IPS-18c (cell line): ENCODE data around the gene BIRC5.

Source experiments
- H3K4me3 ChIP-seq: 2 replicates; pipeline ENCODE4 v1.7.0; 2013; ENCODE audit warnings: low read depth, mild to moderate bottlenecking, low read length, moderate library complexity; ENCODE audit not compliant: insufficient read depth
- H3K9me3 ChIP-seq: one replicate; pipeline ENCODE4 v1.6.1; 2013; ENCODE audit warnings: mild to moderate bottlenecking, low read length, moderate library complexity; ENCODE audit not compliant: control insufficient read depth, insufficient read depth

Gene BIRC5

DNA sequence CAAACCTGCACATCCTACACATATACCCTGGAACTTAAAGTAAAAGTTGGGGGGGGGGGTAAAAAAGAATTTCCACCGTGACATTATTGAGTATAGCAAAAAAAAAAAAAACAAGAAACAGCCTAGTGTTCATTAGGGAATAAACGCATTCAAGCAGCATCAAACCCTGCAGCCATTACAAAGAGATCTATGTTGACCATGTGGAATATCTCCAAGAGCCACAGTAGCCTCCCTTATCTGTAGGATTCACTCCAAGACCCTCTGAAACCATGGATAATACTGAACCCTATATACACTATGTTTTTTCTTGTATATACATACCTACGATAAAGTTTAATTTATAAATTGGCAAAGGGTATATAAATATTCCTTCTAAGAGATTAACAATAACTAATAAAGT is 5.6 kb upstream of the BIRC5 start:
- Histone ChIP-seq H3K9me3 (no peaks in the 10 kb centered on the region), H3K4me3 (no peak overlapping the region)

- H3K9me3 ChIP-seq = no peaks in the 10 kb centered on the region
- H3K4me3 ChIP-seq = no peak overlapping the region
These were observed 3.9 kb upstream of the BIRC5 start for GRCh38 chr17:78210111-78210510.

DNA sequence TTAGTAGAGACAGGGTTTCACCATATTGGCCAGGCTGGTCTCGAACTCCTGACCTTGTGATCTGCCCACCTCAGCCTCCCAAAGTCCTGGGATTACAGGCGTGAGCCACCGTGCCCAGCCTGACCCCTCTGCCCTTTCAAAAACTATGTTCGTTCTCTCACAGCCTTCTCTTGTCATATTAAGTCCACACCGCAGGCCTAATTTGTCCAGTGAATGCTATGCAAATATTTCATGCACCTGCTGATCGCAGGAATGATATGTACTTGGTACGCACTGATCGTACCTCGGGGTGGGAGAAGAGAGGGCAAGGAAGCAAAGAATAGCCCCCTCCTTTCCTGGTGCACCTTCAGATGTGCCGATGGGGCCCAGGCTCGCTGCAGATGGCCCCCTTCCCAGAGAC is 3.0 kb upstream of the BIRC5 start:
- Histone ChIP-seq H3K4me3 (no peak overlapping the region), H3K9me3 (no peaks in the 10 kb centered on the region)

- Histone ChIP-seq H3K9me3 (no peaks in the 10 kb centered on the region), H3K4me3 (peak overlapping the region; percentile 85)
These were observed 631 bp downstream of the BIRC5 start for GRCh38 chr17:78214706-78215061.

DNA sequence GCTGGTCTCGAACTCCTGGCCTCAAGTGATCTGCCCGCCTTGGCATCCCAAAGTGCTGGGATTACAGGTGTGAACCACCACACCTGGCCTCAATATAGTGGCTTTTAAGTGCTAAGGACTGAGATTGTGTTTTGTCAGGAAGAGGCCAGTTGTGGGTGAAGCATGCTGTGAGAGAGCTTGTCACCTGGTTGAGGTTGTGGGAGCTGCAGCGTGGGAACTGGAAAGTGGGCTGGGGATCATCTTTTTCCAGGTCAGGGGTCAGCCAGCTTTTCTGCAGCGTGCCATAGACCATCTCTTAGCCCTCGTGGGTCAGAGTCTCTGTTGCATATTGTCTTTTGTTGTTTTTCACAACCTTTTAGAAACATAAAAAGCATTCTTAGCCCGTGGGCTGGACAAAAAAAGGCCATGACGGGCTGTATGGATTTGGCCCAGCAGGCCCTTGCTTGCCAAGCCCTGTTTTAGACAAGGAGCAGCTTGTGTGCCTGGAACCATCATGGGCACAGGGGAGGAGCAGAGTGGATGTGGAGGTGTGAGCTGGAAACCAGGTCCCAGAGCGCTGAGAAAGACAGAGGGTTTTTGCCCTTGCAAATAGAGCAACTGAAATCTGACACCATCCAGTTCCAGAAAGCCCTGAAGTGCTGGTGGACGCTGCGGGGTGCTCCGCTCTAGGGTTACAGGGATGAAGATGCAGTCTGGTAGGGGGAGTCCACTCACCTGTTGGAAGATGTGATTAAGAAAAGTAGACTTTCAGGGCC is 5.5 kb downstream of the BIRC5 start:
- Histone ChIP-seq H3K9me3 (no peaks in the 10 kb centered on the region), H3K4me3 (no peak overlapping the region)

DNA sequence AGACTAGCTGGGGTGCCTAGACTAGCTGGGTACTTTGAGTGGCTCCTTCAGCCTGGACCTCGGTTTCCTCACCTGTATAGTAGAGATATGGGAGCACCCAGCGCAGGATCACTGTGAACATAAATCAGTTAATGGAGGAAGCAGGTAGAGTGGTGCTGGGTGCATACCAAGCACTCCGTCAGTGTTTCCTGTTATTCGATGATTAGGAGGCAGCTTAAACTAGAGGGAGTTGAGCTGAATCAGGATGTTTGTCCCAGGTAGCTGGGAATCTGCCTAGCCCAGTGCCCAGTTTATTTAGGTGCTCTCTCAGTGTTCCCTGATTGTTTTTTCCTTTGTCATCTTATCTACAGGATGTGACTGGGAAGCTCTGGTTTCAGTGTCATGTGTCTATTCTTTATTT is 9.0 kb downstream of the BIRC5 start:
- Histone ChIP-seq H3K9me3 (no peaks in the 10 kb centered on the region), H3K4me3 (no peak overlapping the region)

DNA sequence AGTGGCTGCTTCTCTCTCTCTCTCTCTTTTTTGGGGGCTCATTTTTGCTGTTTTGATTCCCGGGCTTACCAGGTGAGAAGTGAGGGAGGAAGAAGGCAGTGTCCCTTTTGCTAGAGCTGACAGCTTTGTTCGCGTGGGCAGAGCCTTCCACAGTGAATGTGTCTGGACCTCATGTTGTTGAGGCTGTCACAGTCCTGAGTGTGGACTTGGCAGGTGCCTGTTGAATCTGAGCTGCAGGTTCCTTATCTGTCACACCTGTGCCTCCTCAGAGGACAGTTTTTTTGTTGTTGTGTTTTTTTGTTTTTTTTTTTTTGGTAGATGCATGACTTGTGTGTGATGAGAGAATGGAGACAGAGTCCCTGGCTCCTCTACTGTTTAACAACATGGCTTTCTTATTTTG is 9.7 kb downstream of the BIRC5 start:
- Histone ChIP-seq H3K4me3 (no peak overlapping the region), H3K9me3 (no peaks in the 10 kb centered on the region)

GRCh38 chr17:78224231-78225087 is 10.4 kb downstream of the BIRC5 start:
- Histone ChIP-seq H3K9me3 (no peaks in the 10 kb centered on the region), H3K4me3 (no peak overlapping the region)

DNA sequence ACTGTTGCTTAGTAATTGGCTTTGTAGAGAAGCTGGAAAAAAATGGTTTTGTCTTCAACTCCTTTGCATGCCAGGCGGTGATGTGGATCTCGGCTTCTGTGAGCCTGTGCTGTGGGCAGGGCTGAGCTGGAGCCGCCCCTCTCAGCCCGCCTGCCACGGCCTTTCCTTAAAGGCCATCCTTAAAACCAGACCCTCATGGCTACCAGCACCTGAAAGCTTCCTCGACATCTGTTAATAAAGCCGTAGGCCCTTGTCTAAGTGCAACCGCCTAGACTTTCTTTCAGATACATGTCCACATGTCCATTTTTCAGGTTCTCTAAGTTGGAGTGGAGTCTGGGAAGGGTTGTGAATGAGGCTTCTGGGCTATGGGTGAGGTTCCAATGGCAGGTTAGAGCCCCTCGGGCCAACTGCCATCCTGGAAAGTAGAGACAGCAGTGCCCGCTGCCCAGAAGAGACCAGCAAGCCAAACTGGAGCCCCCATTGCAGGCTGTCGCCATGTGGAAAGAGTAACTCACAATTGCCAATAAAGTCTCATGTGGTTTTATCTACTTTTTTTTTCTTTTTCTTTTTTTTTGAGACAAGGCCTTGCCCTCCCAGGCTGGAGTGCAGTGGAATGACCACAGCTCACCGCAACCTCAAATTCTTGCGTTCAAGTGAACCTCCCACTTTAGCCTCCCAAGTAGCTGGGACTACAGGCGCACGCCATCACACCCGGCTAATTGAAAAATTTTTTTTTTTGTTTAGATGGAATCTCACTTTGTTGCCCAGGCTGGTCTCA is 11.2 kb downstream of the BIRC5 start:
- no peak overlapping the region for H3K4me3 ChIP-seq
- H3K9me3 ChIP-seq = no peaks in the 10 kb centered on the region

- Histone ChIP-seq H3K4me3 (no peak overlapping the region), H3K9me3 (no peaks in the 10 kb centered on the region)
These were observed 12.2 kb downstream of the BIRC5 start for GRCh38 chr17:78226055-78226758.

DNA sequence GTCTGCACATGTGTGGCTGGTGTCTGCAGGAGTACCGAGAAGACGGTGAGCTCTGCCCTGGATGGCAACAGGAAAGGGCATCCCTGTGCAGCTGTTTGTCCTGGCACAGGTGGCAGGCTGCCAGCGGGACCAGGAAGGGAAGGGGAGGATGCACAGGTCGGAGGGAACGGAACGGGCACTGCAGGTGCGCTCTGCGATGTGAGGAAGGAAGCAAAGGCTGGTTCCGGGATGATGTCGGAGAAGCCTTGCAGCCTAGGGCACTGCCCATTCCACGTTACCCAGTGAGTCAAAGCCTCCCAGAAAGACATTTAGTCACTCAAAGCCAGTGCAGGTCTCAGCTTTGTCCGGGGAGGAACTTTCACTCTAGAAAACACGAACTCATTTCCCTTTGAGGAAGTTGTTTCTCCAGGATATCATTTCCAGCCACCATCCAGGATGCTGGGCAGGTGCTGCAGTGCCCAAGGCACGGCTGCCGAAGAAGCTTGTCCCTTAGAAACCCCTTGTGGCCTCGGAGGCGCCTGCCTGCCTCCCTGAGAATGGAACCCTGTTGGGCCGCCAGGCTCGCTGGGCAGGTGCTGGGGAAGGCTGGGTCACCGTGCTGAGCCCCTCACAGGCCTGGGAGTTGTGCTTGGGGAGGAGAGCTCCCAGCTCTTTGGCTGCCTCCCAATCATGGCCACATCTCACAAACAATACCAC is 12.9 kb downstream of the BIRC5 start:
- H3K4me3 ChIP-seq = no peak overlapping the region
- H3K9me3 ChIP-seq = no peaks in the 10 kb centered on the region

DNA sequence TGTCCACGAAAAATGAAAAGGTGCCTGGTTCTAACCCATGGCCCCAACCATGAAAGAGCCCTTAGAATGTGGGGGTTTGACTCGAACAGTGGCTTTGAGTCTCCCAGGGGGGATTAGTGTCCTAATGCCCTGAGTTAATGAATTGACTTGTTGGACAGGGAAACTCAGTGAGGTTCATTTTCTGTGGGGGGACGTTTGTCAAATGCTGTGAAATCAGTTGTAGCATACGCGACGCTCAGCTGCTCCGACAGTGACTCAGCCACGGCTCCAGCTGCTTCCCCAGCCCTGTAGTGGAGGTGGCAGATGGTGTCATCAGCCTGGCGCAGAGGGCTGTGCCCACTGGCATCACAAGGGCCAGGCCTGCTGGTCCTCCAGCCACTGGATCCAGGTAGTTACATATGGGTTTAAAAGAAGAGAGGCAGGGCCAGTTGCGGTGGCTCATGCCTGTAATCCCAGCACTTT is 13.4 kb downstream of the BIRC5 start:
- no peaks in the 10 kb centered on the region for H3K9me3 ChIP-seq
- no peak overlapping the region for H3K4me3 ChIP-seq

DNA sequence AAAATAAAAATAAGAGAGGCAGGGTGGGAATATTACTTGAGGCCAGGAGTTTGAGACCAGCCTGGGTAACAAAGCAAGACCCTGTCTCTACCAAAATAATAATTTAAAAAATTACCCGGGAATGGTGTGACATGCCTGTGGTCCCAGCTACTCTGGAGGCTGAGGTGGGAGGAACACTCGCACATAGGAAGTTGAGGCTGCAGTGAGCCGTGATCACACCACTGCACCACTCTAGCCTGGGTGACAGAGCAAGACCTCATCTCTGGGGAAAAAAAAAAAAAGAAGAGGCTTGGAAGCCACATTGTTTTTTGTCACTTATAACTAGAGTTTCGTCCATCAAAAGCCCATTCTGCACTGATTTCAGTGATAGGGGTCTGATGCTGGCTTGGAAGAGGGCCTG is 14.1 kb downstream of the BIRC5 start:
- no peaks in the 10 kb centered on the region for H3K9me3 ChIP-seq
- no peak overlapping the region for H3K4me3 ChIP-seq

DNA sequence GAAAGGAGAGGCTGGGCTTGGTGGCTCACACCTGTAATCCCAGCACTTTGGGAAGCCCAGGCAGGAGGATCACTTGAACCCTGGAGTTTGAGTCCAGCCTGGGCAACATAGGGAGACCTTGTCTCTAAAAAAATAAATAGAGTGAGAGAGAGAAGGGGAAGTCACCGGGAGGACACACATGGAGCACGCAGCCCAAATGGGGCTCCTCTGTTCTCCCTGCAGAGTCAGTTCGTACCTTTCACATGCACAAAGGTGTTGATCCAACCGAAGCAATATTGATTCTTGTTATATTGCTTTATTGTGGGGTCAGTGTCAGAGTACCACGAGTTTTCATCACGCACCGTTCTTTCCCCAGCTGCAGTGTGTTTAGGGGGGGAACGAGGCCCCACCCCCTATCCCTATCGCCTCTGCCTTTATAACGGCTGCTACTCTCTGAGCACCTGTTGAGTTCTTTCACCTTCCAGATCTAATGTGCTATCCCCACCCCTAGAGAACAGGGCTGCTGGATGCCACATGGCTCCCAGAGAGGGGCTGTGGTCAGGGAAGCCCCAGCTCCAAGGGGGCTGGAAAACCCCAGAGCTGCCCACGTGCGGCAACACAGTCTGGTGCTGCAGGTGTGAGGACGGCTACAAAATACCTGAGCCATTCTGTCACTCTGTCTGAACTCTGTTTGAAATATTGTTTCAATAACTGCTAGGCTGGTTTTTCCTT is 16.4 kb downstream of the BIRC5 start:
- H3K9me3 ChIP-seq = no peaks in the 10 kb centered on the region
- no peak overlapping the region for H3K4me3 ChIP-seq

DNA sequence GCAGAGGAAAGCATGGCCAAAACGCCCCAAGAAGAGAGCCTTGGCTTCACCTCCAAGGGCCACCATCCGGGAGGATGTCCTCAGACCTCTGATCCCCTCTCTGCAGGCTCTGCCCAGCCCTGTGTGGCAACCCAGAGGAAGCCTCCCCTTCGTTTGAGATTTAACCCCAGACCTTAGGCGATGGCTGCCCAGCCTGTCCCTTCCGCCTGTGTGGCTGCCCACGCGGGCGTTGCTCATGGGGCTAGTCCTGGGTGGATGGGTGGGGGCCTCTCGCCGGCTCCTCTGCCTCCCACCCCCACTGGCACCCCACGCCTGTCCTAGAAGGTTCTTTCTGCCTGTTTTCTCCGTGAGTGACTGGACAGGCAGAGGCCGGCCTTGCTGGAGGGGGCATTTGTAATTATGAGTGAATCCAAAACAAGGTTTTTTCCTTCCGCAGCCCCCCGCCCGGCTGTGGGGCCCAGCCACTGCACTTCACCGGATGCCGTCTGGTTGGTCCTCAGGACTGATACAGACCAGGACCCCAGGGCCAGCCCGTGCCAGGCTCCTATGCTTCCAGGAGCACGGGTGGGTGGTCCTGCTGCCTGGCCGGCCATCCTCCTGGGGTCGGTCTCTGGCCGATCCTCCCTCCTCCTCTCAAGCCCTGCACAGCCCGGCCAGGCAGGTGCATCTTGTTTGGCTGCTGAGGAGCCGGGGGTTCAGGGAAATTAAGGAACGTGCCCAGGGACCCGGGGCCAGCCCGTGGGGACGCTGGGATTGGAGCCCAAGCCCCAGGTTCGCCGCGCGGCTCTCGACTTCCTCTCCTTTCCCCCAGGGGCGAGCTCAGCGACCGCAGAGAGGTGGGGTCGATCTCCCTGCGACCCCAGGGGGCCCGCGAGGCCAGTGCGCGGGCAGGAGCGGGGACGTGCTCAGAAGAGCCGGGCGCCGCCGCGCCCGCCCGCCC is 17.2 kb downstream of the BIRC5 start, which contains the start of gene TMEM235:
TMEM235 (plus strand) TSS at position 636 of the 940 bp plus-strand sequence. CDS start 393 bp downstream, outside the sequence.
- Histone ChIP-seq H3K4me3 (peak within 1 kb of the TSS; percentile 53), H3K9me3 (no peaks in the 10 kb centered on the region)
